Tibial nerve (tissue), 4 donors: ENCODE measurements around the gene MYRIP. TPM values are rescaled to one million over a fixed set of nuclear protein-coding genes. Genes with fewer than 3 reads are reported as not detected.
"Not testable (repeated sequence)": the region's sequence is repeated elsewhere in the genome, so short reads cannot be mapped to it uniquely, and the experiment has no call there.

ENCODE experiments used
- DNase-seq, 2 donors: peaks; one replicate each; pipeline ENCODE4 v3.0.0-alpha.2; 2019; ENCODE audit warnings: low spot score in 2 of 2
- H3K27ac ChIP-seq, 4 donors: fragments of 200-600 bp; sonication (generic) in 3 of 4; one replicate each; pipeline ENCODE4 v1.5.1; 2017 to 2019; ENCODE audit warnings: mild to moderate bottlenecking in 1 of 4
- H3K27me3 ChIP-seq, 2 donors: fragments of 200-600 bp; sonication (generic) in 1 of 2; one replicate each; pipeline versions ENCODE4 v1.5.1 to v1.6.0; 2017 to 2019
- H3K36me3 ChIP-seq, 3 donors: fragments of 200-600 bp; sonication (generic); one replicate each; pipeline ENCODE4 v1.5.1; 2018 to 2019
- H3K4me1 ChIP-seq, 4 donors: fragments of 200-600 bp; sonication (generic) in 3 of 4; one replicate each; pipeline ENCODE4 v1.5.1; 2017 to 2019
- H3K4me3 ChIP-seq, 4 donors: fragments of 200-600 bp; sonication (generic) in 3 of 4; one replicate each; pipeline ENCODE4 v1.5.1; 2017 to 2019; ENCODE audit warnings: mild to moderate bottlenecking in 1 of 4, moderate library complexity in 1 of 4
- H3K9me3 ChIP-seq, 4 donors: fragments of 200-600 bp; sonication (generic) in 3 of 4; one replicate each; pipeline ENCODE4 v1.5.1; 2017 to 2019
- CTCF ChIP-seq, 5 experiments: fragments of 200-600 bp in 3 of 5; fragments of 450-650 bp in 2 of 5; sonication (generic) in 3 of 5; IDR thresholded peaks; one replicate each; pipeline ENCODE4 v1.5.1; 2016 to 2019; ENCODE audit warnings: antibody characterized with exemption in 5 of 5, mild to moderate bottlenecking in 3 of 5, moderate library complexity in 2 of 5
- EP300 ChIP-seq, 2 donors: sonication (generic); formaldehyde crosslinking; IDR thresholded peaks; one replicate each; pipeline ENCODE4 v1.6.1; 2017; ENCODE audit warnings: antibody characterized with exemption in 2 of 2, mild to moderate bottlenecking in 1 of 2
- POLR2A ChIP-seq, 2 donors: fragments of 450-650 bp; IDR thresholded peaks; one replicate each; pipeline ENCODE4 v1.6.1; 2017; ENCODE audit warnings: antibody characterized with exemption in 2 of 2, mild to moderate bottlenecking in 2 of 2, moderate library complexity in 2 of 2
- WGBS, 2 donors: methylation state at CpG; one replicate each; pipeline ENCODE4 v1.1.5; 2018; 5-methylcytosine and 5-hydroxymethylcytosine counted together
- total RNA-seq, 4 donors: library from RNA; depleted of rRNA; stranded (reverse); fragments of >200 nt; gene quantifications; one replicate each; pipeline ENCODE4 v1.1.0, GENCODE V29; 2016

MYRIP gene
- total RNA-seq, 4 donors from 2014 or later, result 2.9 to 12.0 (median 9.9) TPM

DNA sequence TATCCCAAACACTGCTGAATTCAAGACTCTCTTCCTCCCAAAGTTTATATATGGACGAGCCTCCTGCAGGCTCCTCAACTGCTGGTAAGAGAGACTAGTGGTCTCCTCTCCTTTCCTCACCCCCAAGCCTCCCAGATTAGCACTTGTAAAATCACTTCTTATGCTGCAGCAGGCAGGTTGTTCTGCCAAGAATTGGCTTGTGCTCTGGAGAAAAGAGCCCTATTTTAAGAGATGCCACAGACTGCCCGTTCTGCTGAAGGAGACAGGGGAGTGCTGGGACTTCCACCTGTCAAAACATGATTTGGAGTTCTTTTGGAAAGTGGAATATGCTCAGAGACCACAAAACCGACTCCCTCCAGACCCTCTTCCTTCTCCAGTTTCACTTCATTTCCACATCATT is 269.2 kb downstream of the MYRIP start:
- H3K27ac ChIP-seq, result peak overlapping the region in 1 of 4 donors; percentile 32
- H3K4me3 ChIP-seq, result no peak overlapping the region
- H3K27me3 ChIP-seq, result no peaks in the 10 kb centered on the region
- H3K9me3 ChIP-seq, result no peaks in the 10 kb centered on the region
- WGBS, 2 donors, result 65 to 68% methylated on average over 3 of the region's 3 CpGs
- no peaks in the 10 kb centered on the region for H3K36me3 ChIP-seq
- no peak for TF ChIP-seq EP300 (IDR thresholded peaks at IDR 0.05)
- TF ChIP-seq CTCF (IDR thresholded peaks at IDR 0.05), result no peak
- TF ChIP-seq POLR2A (IDR thresholded peaks at IDR 0.05), result no peak
- DNase-seq, result no peak
- peaks cover 0 to 14% (median 0%) of the 10 kb centered on the region in 4 donors for H3K4me1 ChIP-seq

DNA sequence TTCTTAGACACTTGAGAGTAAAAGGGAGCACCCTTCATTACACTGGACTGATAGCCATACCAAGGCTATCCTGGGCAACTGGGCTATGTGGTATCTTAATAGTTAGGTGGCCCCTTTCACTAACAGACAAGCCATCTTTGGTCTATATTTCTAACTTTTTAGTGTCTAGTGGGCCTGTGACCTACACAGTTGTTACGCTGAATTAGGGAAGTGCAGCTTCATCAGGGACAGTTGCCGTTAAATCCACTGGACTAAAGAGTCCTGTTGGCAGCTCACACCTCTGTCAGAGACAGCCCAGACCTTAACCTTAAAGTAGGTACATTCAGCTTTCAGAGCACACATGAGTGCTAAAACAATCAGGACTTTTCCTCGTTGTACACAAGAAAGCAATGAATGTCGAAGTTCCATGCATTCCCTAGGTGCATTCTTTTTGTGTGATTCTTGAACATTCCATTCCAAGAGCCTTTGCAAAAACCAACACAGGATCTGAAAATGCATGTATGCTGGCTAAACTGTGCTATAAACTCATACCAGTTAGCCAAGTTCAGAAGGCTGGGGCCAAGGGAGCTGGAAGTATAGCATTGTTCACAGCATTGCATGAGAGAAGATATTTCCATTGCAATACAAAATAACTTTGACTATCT is 269.9 kb downstream of the MYRIP start:
- WGBS, 2 donors, result 41 to 47% methylated on average over 4 of the region's 4 CpGs
- H3K27me3 ChIP-seq, result no peaks in the 10 kb centered on the region
- DNase-seq, result no peak
- TF ChIP-seq EP300 (IDR thresholded peaks at IDR 0.05), result no peak
- no peak for TF ChIP-seq CTCF (IDR thresholded peaks at IDR 0.05)
- no peaks in the 10 kb centered on the region for H3K36me3 ChIP-seq
- no peak overlapping the region for H3K4me3 ChIP-seq
- H3K4me1 ChIP-seq, result peaks cover 0 to 14% (median 0%) of the 10 kb centered on the region in 4 donors
- peak overlapping the region in 1 of 4 donors; percentile 32 for H3K27ac ChIP-seq
- no peaks in the 10 kb centered on the region for H3K9me3 ChIP-seq

GRCh38 chr3:40079847-40080240 is 270.4 kb downstream of the MYRIP start:
- Histone ChIP-seq H3K4me1 (peaks cover 0 to 14% (median 0%) of the 10 kb centered on the region in 4 donors), H3K27me3 (no peaks in the 10 kb centered on the region), H3K9me3 (no peaks in the 10 kb centered on the region), H3K36me3 (no peaks in the 10 kb centered on the region), H3K27ac (peak overlapping the region in 1 of 4 donors; percentile 32), H3K4me3 (no peak overlapping the region)
- no peak for DNase-seq
- TF ChIP-seq EP300 (IDR thresholded peaks at IDR 0.05) (no peak), CTCF (IDR thresholded peaks at IDR 0.05) (no peak), POLR2A (IDR thresholded peaks at IDR 0.05) (no peak)

- no peak overlapping the region for H3K4me3 ChIP-seq
- TF ChIP-seq POLR2A (IDR thresholded peaks at IDR 0.05) (no peak), EP300 (IDR thresholded peaks at IDR 0.05) (no peak), CTCF (IDR thresholded peaks at IDR 0.05) (no peak)
- no peaks in the 10 kb centered on the region for H3K36me3 ChIP-seq
- H3K9me3 ChIP-seq, result no peaks in the 10 kb centered on the region
- peaks cover 0 to 35% (median 0%) of the 10 kb centered on the region in 4 donors for H3K4me1 ChIP-seq
- H3K27ac ChIP-seq, result no peak overlapping the region
- DNase-seq, result no peak
- no peaks in the 10 kb centered on the region for H3K27me3 ChIP-seq
These were observed 273.7 kb downstream of the MYRIP start for GRCh38 chr3:40083066-40083465.

DNA sequence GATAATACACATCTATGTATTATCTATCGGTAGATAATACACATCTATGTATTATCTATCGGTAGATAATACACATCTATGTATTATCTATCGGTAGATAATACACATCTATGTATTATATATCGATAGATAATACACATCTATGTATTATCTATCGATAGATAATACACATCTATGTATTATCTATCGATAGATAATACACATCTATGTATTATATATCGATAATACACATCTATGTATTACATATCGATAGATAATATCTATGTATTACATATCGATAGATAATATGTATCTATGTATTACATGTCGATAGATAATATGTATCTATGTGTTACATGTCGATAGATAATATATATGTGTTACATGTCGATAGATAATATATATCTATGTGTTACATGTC is 275.0 kb downstream of the MYRIP start:
- not testable (repeated sequence) for H3K4me3 ChIP-seq, DNase-seq
- 92 to 96% methylated on average over 8 to 12 of the region's 12 CpGs for WGBS, 2 donors

More for the DNA sequence above, 275.0 kb downstream of the MYRIP start:
- H3K9me3 ChIP-seq, H3K27me3 ChIP-seq, H3K27ac ChIP-seq, H3K36me3 ChIP-seq: not testable (repeated sequence)
- peaks cover 0 to 32% (median 0%) of the 10 kb centered on the region in 4 donors for H3K4me1 ChIP-seq
